GM23248 (cell line): Measurements from ENCODE around the gene GFM1. TPM values are rescaled to one million over a fixed set of nuclear protein-coding genes. Genes with fewer than 3 reads are reported as not detected.

Experiments
- DNase-seq: peaks from one replicate; pipeline ENCODE4 v3.0.0-alpha.2; 2015
- H2AFZ ChIP-seq: fragments of 200-600 bp; sonication (generic); 2 replicates; pipeline ENCODE4 v1.6.1; 2016; ENCODE audit warnings: antibody characterized with exemption
- H3F3A ChIP-seq: fragments of 200-600 bp; sonication (generic); 2 replicates; pipeline ENCODE4 v1.6.1; 2016; ENCODE audit warnings: mild to moderate bottlenecking, antibody characterized with exemption, mixed run types; ENCODE audit not compliant: insufficient read depth
- H3K27ac ChIP-seq: fragments of 200-600 bp; sonication (generic); 2 replicates; pipeline ENCODE4 v1.5.1; 2016; ENCODE audit warnings: mild to moderate bottlenecking
- H3K27me3 ChIP-seq: fragments of 200-600 bp; sonication (generic); replicated peaks from 2 replicates; pipeline ENCODE4 v1.6.1; 2016; ENCODE audit warnings: mild to moderate bottlenecking; ENCODE audit not compliant: insufficient read depth
- H3K36me3 ChIP-seq: fragments of 200-600 bp; sonication (generic); 2 replicates; pipeline ENCODE4 v1.6.1; 2016; ENCODE audit warnings: low read depth, mild to moderate bottlenecking
- H3K4me1 ChIP-seq: fragments of 200-600 bp; sonication (generic); 2 replicates; pipeline ENCODE4 v1.6.1; 2016; ENCODE audit warnings: mild to moderate bottlenecking; ENCODE audit not compliant: insufficient read depth
- H3K4me2 ChIP-seq: fragments of 200-600 bp; sonication (generic); one replicate; pipeline ENCODE4 v1.6.1; 2016; ENCODE audit warnings: mild to moderate bottlenecking; ENCODE audit not compliant: unreplicated experiment
- H3K4me3 ChIP-seq: fragments of 200-600 bp; sonication (generic); 2 replicates; pipeline ENCODE4 v1.5.1; 2016; ENCODE audit warnings: mild to moderate bottlenecking
- H3K79me2 ChIP-seq: fragments of 200-600 bp; sonication (generic); 2 replicates; pipeline ENCODE4 v1.6.1; 2016; ENCODE audit warnings: mild to moderate bottlenecking; ENCODE audit not compliant: insufficient read depth
- H3K9ac ChIP-seq: fragments of 200-600 bp; sonication (generic); 2 replicates; pipeline ENCODE4 v1.6.1; 2016; ENCODE audit warnings: mild to moderate bottlenecking
- H3K9me2 ChIP-seq: fragments of 200-600 bp; sonication (generic); 2 replicates; pipeline ENCODE4 v1.6.1; 2016; ENCODE audit warnings: mixed run types, mild to moderate bottlenecking, moderate library complexity; ENCODE audit not compliant: insufficient read depth
- H3K9me3 ChIP-seq: fragments of 200-600 bp; sonication (generic); one replicate; pipeline ENCODE4 v1.6.1; 2017; ENCODE audit warnings: low read depth
- H4K20me1 ChIP-seq: fragments of 200-600 bp; sonication (generic); 2 replicates; pipeline ENCODE4 v1.6.0; 2016; ENCODE audit not compliant: insufficient read depth
- EZH2 ChIP-seq: fragments of 200-600 bp; sonication (generic); IDR thresholded peaks from 2 replicates; pipeline ENCODE4 v1.6.1; 2018; ENCODE audit warnings: antibody characterized with exemption, mild to moderate bottlenecking; ENCODE audit not compliant: insufficient read depth, poor library complexity, severe bottlenecking
- EZH2phosphoT487 ChIP-seq: fragments of 200-600 bp; sonication (generic); IDR thresholded peaks from 2 replicates; pipeline ENCODE4 v1.6.1; 2018; ENCODE audit warnings: antibody characterized with exemption, moderate library complexity, mild to moderate bottlenecking, low read depth; ENCODE audit not compliant: insufficient read depth
- WGBS, 2 experiments: methylation state at CpG; one replicate each; pipeline ENCODE4 v1.1.6; 2015 to 2017; ENCODE audit warnings: low lambda C conversion rate in 2 of 2, low coverage in 1 of 2; ENCODE audit errors: missing lambda C conversion rate in 2 of 2; 5-methylcytosine and 5-hydroxymethylcytosine counted together
- in situ Hi-C: fragments of 300-500 bp; cut with MboI; formaldehyde crosslinking; loops from 2 replicates; pipeline ENCODE4 v1.15.0; 2020
- polyA plus RNA-seq: library from polyadenylated mRNA; unstranded; fragments of >200 nt; fragmentation: Nextera tagmentation; extraction: Ambion mirVana; gene quantifications from 2 replicates; pipeline ENCODE4 v1.2.1, GENCODE V29; 2016
- total RNA-seq: library from RNA; depleted of rRNA; stranded (reverse); fragments of >200 nt; shearing (Covaris generic); gene quantifications from 2 replicates; pipeline ENCODE4 v1.2.3, GENCODE V29; 2014

The GFM1 gene
- total and polyA plus RNA-seq, 2 experiments from 2014 or later = 29.2 to 38.5 TPM

DNA sequence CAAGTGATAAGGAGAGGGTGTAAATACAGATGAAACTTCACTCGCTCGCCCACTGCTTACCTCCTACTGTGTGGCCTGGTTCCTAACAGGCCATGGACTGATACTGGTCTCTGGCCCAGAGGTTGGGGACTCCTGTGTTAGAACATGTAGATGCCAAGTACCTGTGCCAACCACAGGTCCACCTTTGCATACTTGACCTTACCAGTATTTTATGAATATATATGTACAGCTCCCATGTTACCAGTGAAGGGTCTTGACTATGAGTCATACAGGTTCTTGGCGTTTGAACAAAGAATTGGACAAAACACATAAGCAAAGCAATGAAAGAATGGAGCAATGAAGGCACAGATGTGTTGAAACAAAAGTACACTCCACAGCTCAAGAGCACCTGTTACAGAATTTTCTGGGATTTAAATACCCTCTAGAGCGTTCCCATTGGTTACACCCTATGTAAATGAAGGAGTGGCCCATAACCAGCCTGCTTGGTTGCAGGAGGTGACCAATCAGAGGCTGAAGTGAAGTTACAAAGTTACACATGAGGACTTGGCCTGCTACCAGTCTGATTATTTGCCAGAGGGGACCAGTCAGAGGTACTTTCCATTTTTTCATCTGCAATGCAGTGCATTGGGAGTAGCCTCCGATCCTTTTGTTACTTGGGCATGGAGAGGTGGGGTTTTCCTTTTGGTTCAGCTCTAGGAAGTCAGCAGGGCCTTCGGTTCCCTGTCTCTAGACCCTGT lies 1.7 kb upstream of the GFM1 start:
- 60 to 70% methylated on average over 6 of the region's 6 CpGs for WGBS, 2 experiments

GRCh38 chr3:158649791-158650190 lies 5.5 kb downstream of the GFM1 start:
- no peak for DNase-seq
- no peaks in the 10 kb centered on the region for H3K27me3 ChIP-seq
- in situ Hi-C loops = no loop called here
- no peaks in the 10 kb centered on the region for H3K9me2 ChIP-seq
- H3K9me3 ChIP-seq = no peaks in the 10 kb centered on the region
- 68 to 72% methylated on average over 4 of the region's 4 CpGs for WGBS, 2 experiments
- peaks cover 42% of the 10 kb centered on the region for H3K36me3 ChIP-seq
- H3K4me2 ChIP-seq = no peak overlapping the region
- no peak overlapping the region for H3K27ac ChIP-seq
- no peak overlapping the region for H2AFZ ChIP-seq
- no peaks in the 10 kb centered on the region for H4K20me1 ChIP-seq
- TF ChIP-seq EZH2phosphoT487 (no peak), EZH2 (no peak)
- H3K79me2 ChIP-seq = peaks cover 52% of the 10 kb centered on the region
- H3K4me1 ChIP-seq = peaks cover 10% of the 10 kb centered on the region
- H3F3A ChIP-seq = no peaks in the 10 kb centered on the region
- no peak overlapping the region for H3K9ac ChIP-seq
- H3K4me3 ChIP-seq = no peak overlapping the region

More for the DNA sequence above, 1.7 kb upstream of the GFM1 start:
- H3K9me2 ChIP-seq = no peaks in the 10 kb centered on the region
- H3K4me2 ChIP-seq = no peak overlapping the region
- no peaks in the 10 kb centered on the region for H3K9me3 ChIP-seq
- H2AFZ ChIP-seq = no peak overlapping the region
- H3F3A ChIP-seq = no peaks in the 10 kb centered on the region
- no peak overlapping the region for H3K4me3 ChIP-seq
- no peak overlapping the region for H3K9ac ChIP-seq
- TF ChIP-seq EZH2phosphoT487 (no peak), EZH2 (no peak)
- H3K4me1 ChIP-seq = peaks cover 10% of the 10 kb centered on the region
- no peaks in the 10 kb centered on the region for H3K27me3 ChIP-seq
- H4K20me1 ChIP-seq = no peaks in the 10 kb centered on the region
- no peak for DNase-seq
- in situ Hi-C loops = no loop called here
- H3K79me2 ChIP-seq = peaks cover 33% of the 10 kb centered on the region
- peaks cover 5% of the 10 kb centered on the region; the same call in 1 of the 2 replicates for H3K36me3 ChIP-seq
- no peak overlapping the region for H3K27ac ChIP-seq

- Histone ChIP-seq H3K4me1 (no peaks in the 10 kb centered on the region), H3K9ac (no peak overlapping the region), H3K27ac (no peak overlapping the region), H3K9me3 (no peaks in the 10 kb centered on the region), H3K36me3 (peaks cover 46% of the 10 kb centered on the region), H3K27me3 (no peaks in the 10 kb centered on the region), H2AFZ (no peak overlapping the region), H3K4me3 (no peak overlapping the region), H3K9me2 (no peaks in the 10 kb centered on the region), H3K79me2 (peaks cover 38% of the 10 kb centered on the region), H3K4me2 (no peak overlapping the region), H3F3A (no peaks in the 10 kb centered on the region), H4K20me1 (no peaks in the 10 kb centered on the region)
- no peak for TF ChIP-seq EZH2phosphoT487
- no peak for TF ChIP-seq EZH2
- in situ Hi-C loops = no loop called here
- no peak for DNase-seq
- WGBS, 2 experiments = 95 to 98% methylated on average over 2 of the region's 2 CpGs
Observed at GRCh38 chr3:158651192-158651591, 6.9 kb downstream of the GFM1 start.

GRCh38 chr3:158652463-158652862 lies 8.1 kb downstream of the GFM1 start:
- H3K36me3 ChIP-seq = peaks cover 43% of the 10 kb centered on the region
- no peak for TF ChIP-seq EZH2phosphoT487
- no peak for TF ChIP-seq EZH2
- H3K9ac ChIP-seq = no peak overlapping the region
- no peaks in the 10 kb centered on the region for H3K9me2 ChIP-seq
- in situ Hi-C loops = no loop called here
- no peaks in the 10 kb centered on the region for H3K9me3 ChIP-seq
- H4K20me1 ChIP-seq = no peaks in the 10 kb centered on the region
- H3K4me3 ChIP-seq = no peak overlapping the region
- H3K27me3 ChIP-seq = no peaks in the 10 kb centered on the region
- peaks cover 25% of the 10 kb centered on the region for H3K79me2 ChIP-seq
- no peak overlapping the region for H3K4me2 ChIP-seq
- H3K27ac ChIP-seq = no peak overlapping the region
- no peak for DNase-seq
- WGBS, 2 experiments = 87 to 94% methylated on average over 3 of the region's 3 CpGs
- no peak overlapping the region for H2AFZ ChIP-seq
- no peaks in the 10 kb centered on the region for H3F3A ChIP-seq
- no peaks in the 10 kb centered on the region for H3K4me1 ChIP-seq
